Fibroblast of skin of right biceps (primary cell): Measurements from ENCODE around the gene SEZ6L.
A peak's percentile ranks its signal among the peaks of the same experiment; 100 is the strongest.

Experiments
- DNase-seq: peaks from one replicate; pipeline ENCODE4 v3.0.0-alpha.2; 2013

Gene SEZ6L

GRCh38 chr22:26345496-26345895 lies 176.2 kb downstream of the SEZ6L start:
- DNase-seq = no peak

- no peak for DNase-seq
Observed at GRCh38 chr22:26348810-26349526, 179.7 kb downstream of the SEZ6L start.

GRCh38 chr22:26354707-26355106 lies 185.4 kb downstream of the SEZ6L start:
- no peak for DNase-seq

GRCh38 chr22:26357281-26357680 lies 188.0 kb downstream of the SEZ6L start:
- no peak for DNase-seq

GRCh38 chr22:26357813-26358212 lies 188.6 kb downstream of the SEZ6L start:
- no peak for DNase-seq

GRCh38 chr22:26359156-26359555 lies 189.9 kb downstream of the SEZ6L start:
- DNase-seq = no peak

GRCh38 chr22:26360169-26360885 lies 191.1 kb downstream of the SEZ6L start:
- DNase-seq = peak; percentile 72

- peak; percentile 20 for DNase-seq
Observed at GRCh38 chr22:26362471-26362870, 193.2 kb downstream of the SEZ6L start.

GRCh38 chr22:26364066-26365015 lies 195.1 kb downstream of the SEZ6L start:
- DNase-seq = peak; percentile 76

GRCh38 chr22:26367402-26368245 lies 198.4 kb downstream of the SEZ6L start:
- peak; percentile 56 for DNase-seq

- DNase-seq = no peak
Observed at GRCh38 chr22:26372890-26373289, 203.6 kb downstream of the SEZ6L start.

- DNase-seq = no peak
Observed at GRCh38 chr22:26374391-26375026, 205.2 kb downstream of the SEZ6L start.

GRCh38 chr22:26377170-26377830 lies 208.0 kb downstream of the SEZ6L start:
- DNase-seq = no peak

GRCh38 chr22:26380072-26380830 lies 211.0 kb downstream of the SEZ6L start:
- no peak for DNase-seq

GRCh38 chr22:26382782-26383181 lies 213.5 kb downstream of the SEZ6L start:
- DNase-seq = no peak

- no peak for DNase-seq
Observed at GRCh38 chr22:26383968-26384556, 214.8 kb downstream of the SEZ6L start.

GRCh38 chr22:26385164-26385563 lies 215.9 kb downstream of the SEZ6L start:
- no peak for DNase-seq

GRCh38 chr22:26389125-26389524 lies 219.9 kb downstream of the SEZ6L start:
- no peak for DNase-seq

GRCh38 chr22:26391091-26391490 lies 221.8 kb downstream of the SEZ6L start:
- no peak for DNase-seq

GRCh38 chr22:26391623-26392022 lies 222.4 kb downstream of the SEZ6L start:
- no peak for DNase-seq
